Measurements from ENCODE around the gene CALR.
"Not testable (repeated sequence)": the region's sequence is repeated elsewhere in the genome, so short reads cannot be mapped to it uniquely, and the experiment has no call there.

The CALR gene

DNA sequence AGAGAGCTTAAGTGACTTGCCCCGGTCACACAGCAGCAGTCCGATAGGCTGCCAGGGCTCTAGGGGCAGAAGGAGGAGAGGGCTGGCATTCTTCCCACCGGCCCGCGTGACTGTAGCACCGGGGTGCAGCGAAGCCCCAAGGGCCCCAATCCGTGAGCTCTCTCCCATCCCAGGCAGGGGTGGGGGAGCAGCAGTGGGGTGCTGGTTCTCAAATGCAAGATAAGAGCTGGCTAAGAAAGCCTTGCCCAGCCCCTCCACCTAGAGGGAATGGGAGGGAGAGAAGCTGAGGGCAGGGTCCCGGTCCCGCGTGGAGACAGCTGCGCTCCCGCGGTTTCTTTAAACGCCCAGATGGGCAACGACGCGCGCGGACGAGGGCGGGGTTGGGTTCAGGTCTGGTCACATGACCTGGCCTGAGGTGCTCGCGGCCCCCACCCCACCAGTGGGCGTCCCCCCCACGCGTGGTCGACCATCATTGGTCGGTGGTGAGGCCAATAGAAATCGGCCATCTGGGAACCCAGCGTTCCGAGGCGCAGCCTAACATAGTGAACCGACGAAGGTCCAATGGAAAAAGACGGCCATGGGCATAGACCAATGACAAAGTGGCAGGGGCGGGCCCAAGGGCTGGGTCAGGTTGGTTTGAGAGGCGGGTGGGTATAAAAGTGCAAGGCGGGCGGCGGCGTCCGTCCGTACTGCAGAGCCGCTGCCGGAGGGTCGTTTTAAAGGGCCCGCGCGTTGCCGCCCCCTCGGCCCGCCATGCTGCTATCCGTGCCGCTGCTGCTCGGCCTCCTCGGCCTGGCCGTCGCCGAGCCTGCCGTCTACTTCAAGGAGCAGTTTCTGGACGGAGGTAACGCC lies at the start of gene CALR:
TSS of gene CALR (plus strand) at position 683 of the 852 bp plus-strand sequence. CDS start at position 754, 71 bp downstream.
- in situ Hi-C loops (cut with MboI; ENCODE audit: low sequenced_read_pairs): no loop called here

DNA sequence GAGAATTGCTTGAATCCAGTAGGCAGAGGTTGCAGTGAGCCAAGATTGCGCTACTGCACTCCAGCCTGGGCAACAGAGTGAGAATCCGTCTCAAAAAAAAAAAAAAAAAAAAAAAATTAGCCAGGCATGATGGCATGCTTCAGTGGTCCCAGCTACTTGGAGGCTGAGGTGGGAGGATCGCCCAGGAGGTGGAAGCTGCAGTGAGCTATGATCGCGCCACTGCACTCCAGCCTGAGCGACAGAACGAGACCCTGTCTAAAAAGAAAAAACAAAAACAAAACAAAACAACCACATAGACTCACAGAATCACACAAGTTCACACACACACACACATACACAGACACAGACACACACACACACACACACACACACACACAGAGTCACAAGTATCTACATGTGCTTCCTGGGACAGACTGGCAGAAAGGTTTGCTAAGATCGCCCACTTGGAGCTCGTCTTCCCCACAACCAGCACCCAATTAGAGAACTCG lies 48.1 kb upstream of the CALR start:
- in situ Hi-C loops (cut with MboI; ENCODE audit: low sequenced_read_pairs): not testable (repeated sequence)

DNA sequence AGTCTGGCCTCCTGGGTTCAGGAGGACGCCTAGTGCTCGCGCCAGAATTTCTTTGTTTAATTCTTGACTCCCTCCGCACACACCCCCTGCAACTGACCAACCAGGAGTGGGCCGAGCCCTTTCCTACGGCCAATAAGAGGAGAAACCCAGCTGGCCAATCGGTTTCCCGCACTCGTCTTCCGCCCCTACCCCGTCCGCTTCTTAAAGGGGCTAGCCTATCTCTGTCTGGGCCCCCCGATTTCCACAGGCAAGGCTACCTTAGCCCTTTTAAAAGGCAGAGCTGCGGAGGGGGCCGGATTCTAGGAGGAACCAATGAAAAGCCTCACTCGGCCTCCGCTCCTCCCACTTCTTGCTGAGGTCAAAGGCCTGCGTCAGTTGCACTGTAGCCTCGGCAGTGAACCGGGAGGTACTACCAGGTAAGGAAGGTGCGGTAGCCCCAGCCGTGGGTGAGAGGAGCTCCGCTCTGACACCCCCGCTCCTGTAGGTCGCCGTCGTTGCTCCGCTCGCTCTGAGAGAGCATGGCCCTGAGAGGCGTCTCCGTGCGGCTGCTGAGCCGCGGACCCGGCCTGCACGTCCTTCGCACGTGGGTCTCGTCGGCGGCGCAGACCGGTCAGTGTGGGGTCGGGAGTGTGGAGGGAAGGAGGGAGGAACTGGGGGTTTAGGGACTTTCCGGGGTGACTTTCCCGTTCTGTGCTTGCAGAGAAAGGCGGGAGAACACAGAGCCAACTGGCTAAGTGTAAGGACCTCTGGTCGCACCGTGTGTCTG lies 47.4 kb upstream of the CALR start, which contains the start of gene GCDH:
TSS of gene GCDH (plus strand) at position 374 of the 766 bp plus-strand sequence. CDS start at position 519, 145 bp downstream.
- in situ Hi-C loops (cut with MboI; ENCODE audit: low sequenced_read_pairs): no loop called here

DNA sequence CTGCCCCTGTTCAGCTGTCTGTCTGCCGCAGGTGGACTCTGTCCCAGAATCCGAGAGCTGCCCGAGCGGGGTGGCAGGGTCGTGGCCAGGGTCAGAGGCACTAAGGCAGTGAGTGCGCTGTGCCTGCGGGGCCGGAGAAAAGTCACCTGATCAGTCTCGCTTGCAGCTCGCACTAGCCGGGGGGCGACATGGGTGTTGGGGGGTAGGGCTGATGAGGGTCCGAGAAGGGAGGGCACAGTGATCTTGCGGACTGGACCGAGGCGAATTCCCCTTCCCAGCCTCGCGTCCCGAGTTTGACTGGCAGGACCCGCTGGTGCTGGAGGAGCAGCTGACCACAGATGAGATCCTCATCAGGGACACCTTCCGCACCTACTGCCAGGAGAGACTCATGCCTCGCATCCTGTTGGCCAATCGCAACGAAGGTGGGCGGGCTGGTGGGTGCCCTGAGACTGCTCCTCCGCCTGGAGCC lies 46.8 kb upstream of the CALR start:
- in situ Hi-C loops (cut with MboI; ENCODE audit: low sequenced_read_pairs): no loop called here

DNA sequence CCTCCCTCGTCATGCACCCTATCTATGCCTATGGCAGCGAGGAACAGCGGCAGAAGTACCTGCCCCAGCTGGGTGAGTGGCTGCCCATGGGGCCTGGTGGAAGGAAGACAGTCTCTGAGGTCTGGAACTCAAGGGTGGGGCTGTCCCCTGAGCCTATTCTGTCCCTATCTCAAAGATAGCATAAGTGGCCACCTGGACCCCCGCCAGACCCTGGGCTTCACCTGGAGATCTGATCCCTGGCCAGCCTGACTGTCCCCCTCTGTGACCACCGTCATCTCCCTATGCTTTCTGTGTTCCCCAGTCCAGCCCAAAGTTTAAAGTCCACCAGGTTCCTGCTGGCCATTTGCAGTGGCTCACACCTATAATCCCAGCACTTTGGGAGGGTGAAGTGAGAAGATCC lies 44.8 kb upstream of the CALR start:
- in situ Hi-C loops (cut with MboI; ENCODE audit: low sequenced_read_pairs): no loop called here

DNA sequence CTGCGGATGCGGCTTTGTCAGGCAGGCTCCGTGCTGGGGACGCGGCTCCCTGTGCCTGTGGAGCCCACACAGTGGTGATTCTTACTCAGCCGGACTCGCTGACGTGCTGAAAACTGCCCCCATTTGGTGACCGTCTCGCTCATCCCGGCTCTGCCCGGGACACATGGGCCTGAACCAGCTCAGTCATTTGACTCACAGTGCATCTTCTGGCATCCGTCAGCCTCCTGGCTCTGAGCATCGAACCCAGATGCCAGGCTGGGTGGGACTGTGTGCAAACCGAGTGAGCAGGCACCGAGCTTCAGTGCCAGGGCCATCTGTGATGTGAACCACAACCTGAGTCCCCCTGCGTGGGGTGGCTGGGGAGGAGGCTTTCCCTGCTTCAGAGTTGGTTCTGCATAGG lies 41.9 kb upstream of the CALR start:
- in situ Hi-C loops (cut with MboI; ENCODE audit: low sequenced_read_pairs): no loop called here

DNA sequence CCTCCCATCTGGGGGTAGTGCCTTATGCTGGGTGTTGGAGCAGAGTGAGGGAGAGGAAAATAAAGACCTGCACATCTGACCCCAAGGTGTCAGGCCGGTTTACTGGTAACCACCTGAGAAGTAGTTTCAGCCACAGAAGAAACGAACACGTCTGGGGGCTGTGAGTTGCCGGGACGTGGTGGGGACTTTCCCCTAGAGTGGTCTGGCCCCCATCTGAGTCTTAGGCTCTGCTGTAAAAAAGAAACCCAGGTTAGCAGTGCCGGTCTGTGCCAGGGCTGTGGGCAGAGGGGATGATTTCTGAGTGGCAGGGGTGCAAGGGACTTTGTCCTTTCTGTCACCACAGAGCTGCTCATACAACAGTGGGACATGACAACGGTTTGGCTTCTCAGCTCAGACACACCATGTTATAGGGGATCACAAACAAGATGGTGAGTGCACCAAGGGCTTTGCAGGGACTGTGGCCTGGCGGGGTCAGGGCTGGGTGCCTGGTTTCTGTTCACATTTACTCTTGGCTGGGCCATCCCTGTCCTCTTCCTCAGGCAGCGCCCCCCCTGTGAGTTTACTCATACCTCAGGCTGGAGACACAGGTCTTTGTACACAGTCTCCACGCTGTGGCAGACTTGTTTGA lies 38.4 kb upstream of the CALR start:
- in situ Hi-C loops (cut with MboI; ENCODE audit: low sequenced_read_pairs): no loop called here

DNA sequence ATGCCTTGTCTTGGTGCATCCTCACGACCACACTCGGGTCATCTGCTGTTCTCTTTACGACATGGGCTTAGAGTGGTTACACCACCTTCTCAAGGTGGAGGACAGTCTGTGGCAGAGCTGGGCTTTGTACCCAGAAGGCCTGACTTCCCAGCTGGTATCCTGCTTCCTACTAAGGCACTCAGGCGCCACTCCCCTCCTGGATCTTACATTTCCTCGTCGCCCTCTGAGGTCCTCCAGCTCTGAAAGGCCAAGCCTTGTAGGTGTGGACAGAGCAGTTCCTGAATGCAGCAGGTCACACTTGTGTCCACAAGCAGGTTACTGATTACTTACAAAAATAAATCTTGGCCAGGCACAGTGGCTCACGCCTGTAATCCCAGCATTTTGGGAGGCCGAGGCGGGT lies 31.2 kb upstream of the CALR start:
- in situ Hi-C loops (cut with MboI; ENCODE audit: low sequenced_read_pairs): no loop called here

DNA sequence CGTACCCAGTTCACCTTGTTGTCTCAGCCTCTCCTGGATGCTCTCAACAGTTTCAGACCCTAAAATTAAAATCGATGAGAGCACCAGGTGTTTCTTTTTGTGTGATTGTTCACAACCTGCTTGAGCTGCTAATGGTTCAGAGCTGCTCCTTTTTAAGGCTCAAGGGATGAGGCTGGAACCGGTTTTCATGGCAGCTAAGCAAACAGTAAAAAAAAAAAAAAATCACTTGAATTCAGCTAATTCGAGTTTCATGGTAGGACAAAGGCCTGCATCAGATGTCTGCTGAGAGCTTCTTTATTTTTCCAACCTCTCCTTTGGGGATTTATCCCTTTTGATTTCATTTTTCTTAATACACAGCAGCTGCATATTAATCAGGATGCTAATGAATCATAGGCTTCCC lies 25.8 kb upstream of the CALR start:
- in situ Hi-C loops (cut with MboI; ENCODE audit: low sequenced_read_pairs): no loop called here

DNA sequence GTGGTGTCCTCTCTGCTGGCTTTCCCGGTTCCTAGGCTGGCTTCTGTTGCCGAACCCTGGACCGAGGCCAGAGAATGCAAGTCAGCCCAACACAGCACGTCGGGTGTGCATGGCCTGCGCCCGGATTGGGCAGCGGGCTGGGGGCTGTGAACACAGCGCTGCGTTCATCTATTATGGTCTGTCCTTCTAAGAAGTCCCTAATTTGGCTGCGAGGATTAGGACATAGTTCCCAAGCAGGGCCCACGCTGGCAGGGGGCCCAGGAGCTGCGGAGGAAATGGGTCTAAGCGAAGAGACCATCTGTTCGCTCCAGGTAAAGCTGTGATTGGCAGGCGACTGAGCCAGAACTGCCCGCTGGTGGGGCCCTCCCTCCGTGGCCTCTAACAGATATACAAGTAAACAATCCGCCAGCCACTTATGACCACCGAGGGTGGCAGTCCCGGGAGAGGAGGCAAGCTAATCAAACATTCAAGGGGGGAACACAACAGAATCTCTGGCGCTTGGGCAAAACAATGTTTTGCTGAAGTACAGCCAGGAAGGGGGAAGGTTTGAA lies 25.3 kb upstream of the CALR start:
- in situ Hi-C loops (cut with MboI; ENCODE audit: low sequenced_read_pairs): no loop called here

DNA sequence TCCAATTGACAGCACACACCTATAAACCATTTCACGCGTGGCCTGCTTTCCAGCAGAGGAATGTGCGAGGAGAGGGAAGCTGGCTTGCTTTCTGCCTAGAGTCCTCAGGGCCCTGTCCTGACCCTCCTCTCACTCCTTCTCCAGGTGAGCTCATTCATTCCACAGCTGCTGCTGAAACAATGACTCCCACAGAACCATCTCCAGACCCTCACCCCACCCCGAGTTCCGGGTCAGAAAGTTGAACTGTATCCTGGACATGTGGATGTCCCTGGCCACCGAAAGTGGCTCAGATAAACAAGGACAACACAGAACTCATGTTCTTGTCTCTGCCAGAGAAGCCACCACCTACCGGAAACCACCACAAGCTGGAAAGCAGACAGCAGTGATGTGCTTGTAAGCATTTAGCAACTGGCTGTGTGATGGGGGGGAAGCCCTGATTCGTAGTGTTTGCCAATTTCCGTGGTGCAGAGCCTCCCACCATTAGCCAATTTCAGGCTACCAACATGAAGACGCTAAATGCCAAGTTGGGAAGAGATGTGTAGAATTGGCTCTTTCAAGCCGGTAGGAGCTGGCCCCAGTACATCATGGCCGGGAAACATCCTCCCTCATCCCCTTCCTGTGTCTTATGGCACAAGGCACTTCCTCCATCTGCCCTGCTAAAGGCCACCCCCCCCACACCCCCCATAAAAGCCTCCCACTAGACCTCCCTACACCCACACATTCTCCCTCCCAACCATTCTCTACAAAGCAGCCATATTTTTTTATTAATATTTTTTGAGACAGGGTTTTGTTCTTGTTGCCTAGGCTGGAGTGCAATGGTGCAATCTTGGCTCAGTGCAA lies 24.3 kb upstream of the CALR start:
- in situ Hi-C loops (cut with MboI; ENCODE audit: low sequenced_read_pairs): no loop called here

DNA sequence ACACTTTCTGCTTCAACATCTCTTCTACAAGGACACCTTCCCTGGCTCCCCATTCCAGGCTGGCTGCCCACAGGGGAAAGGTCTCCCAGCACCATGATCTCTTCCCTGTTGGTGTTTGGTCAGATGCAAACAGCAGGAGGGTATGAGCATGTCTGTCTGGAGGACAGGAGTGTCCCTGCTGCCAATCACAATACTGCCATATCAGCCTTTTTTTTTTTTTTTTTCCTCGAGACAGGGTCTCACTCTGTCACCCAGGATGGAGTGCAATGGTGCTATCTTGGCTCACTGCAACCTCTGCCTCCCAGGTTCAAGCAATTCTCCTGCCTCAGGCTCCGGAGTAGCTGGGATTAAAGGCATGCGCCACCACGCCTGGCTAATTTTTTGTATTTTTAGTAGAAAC lies 22.5 kb upstream of the CALR start:
- in situ Hi-C loops (cut with MboI; ENCODE audit: low sequenced_read_pairs): not testable (repeated sequence)

DNA sequence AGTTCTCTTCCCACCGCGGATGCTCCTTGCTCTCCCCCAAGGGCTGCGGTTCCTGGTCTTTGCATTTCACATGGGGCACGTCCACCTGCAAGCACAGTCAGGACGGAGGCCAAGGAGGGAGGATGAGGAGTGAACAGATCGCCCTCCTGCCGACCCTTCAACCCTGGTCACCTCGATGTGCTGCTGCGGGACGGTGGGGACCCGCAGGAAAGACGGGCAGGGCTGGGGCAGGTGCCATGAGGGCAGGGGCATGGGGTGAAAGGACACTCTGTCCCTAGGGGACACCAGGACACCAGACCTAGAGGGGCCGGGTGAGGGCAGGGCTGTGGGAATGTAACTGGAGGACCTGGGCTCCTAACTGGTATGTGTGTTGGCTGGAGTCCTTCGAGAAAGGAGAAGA lies 20.2 kb upstream of the CALR start:
- in situ Hi-C loops (cut with MboI; ENCODE audit: low sequenced_read_pairs): no loop called here

DNA sequence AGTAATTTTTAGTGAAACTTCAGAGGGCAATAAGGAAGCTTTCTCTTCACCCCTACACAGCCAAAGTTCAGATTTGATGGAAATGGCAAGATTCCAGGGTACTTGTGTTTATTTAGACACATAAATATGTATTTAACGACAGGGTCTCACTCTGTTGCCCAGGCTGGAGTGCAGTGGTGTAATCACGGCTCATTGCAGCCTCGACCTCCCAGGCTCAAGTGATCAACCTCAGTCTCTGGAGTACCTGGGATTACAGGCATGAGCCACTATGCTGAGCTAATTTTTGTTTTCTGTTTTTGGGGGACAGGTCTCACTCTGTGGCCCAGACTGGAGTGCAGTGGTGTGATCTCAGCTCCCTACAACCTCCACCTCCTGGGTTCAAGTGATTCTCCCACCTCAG lies 17.4 kb upstream of the CALR start:
- in situ Hi-C loops (cut with MboI; ENCODE audit: low sequenced_read_pairs): no loop called here

DNA sequence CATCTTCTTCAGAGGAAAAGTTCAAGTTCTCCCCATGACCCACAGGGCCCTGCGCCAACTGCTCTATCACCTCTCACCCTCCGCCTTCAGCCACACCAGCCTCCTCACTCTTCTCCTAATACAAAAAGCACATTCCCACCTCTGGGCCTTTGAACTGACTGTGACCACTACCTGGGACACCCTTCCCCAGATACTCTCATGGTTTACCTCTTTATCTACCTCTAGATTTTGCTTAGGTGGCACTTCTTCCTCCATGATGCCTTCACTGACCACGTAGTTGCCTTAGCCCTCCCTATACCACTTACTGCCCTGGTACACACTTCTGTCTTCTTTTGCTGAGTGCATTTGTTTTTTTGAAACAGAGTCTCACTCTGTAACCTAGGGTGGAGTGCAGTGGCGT lies 15.4 kb upstream of the CALR start:
- in situ Hi-C loops (cut with MboI; ENCODE audit: low sequenced_read_pairs): no loop called here

DNA sequence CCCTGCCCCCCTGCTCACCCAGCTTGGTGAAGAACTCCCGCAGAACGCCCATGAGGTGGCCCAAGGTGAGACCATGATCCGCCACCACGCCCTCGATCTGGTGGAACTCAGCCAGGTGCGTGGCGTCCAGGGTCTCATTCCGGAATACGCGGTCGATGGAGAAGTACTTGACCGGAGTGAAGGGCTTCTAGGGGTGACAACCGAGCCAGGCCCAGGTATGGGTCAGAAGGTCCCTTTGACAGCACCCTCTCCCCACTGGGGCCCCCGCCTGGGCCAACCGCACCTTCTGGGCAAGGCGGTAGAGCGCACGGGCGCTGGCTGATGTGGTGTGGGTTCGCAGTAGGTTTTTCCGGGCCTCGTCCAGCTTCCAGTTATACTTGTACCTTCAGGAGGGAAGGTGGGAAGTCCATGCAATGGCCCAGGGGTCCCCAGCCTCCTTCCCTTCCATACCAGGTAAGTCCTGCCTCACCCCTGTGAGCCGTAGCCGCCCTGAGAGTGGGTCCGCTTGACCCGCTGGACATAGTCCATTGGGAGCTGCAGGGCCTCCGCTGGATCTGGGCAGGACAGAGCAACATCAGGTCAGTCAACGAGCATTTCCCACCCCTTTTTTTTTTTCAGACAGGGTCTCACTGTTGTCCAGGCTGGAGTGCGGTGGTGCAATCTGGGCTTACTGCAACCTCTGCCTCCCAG lies 13.6 kb upstream of the CALR start:
- in situ Hi-C loops (cut with MboI; ENCODE audit: low sequenced_read_pairs): no loop called here

DNA sequence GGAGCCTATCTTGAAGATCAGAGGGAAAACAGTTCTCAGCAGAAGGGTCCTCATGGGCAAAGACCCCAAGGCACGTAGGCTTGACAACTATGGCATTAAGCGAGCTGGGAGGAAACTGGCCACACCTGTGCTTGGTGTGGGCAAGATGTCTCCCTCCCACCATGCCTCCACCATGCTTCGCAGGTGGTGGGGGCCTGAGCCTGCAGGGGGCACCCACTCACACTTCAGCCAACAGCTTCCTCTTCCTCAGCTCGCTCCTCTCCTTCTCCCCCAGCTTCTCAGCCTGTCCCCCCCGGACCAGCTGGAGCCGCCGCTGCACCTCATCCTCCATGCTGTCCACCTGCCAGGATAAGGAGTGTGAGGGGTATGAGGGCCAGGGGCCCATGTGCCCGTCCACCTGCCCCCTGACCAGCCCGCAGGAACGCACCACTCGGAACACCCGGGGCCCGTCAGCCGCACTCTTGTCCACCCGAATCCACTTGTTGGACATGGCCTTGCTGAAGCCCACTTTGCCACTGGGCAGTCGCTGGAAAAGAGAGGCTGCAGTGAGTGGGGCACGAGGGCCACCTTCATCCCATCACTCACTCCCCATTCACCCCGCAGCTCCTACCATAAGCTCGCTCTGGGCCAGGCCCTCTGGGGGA lies 8.3 kb upstream of the CALR start:
- in situ Hi-C loops (cut with MboI; ENCODE audit: low sequenced_read_pairs): no loop called here

DNA sequence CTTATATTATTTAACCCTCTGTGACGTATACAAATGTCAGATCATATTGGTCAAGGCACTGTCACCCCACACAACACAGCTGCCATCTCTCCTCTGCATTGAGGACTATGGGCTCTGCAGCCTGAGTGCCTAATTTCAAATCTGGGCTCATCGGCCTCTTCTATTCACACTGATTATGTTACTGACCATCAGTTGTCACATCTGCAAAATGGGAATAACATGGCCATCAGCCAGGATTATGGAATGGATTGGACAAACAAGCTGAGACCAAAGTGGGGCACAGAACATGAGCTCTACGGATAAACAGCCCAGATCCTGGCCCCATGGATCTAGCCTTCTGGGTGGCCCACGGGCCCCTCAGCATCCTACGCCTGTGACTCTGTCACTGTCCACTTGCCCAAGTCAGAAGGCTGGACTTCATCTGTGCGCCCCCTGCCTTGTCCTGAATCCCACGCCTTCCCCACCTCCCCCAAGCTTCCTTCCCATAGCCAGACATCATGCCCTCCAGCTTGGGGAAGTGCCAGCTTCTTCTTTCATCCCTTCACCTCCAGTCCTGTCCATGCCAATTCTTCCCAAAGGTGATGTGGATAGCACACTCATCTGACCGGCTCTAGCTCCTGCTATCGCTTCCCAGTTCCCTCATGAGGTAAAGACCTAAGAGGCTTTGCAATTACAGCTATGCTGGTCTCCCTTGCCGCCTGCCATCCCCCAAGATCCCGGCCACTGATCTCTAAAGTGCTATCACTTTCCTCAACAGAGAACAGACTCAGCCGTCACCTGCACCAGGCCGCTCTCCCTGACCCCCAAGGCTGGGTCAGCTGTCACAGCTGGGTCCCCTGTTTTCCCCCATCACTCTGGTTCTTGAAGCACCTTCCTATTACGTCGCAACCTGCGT lies 5.8 kb upstream of the CALR start:
- in situ Hi-C loops (cut with MboI; ENCODE audit: low sequenced_read_pairs): no loop called here
